Upper lobe of left lung (tissue), 4 donors: Measurements from ENCODE around the gene KLF6.

Experiments used
- CTCF ChIP-seq, 6 experiments: fragments of 450-650 bp in 4 of 6; fragments of 200-600 bp in 2 of 6; sonication (generic) in 2 of 6; IDR thresholded peaks; one replicate each; pipeline ENCODE4 v1.5.1; 2016 to 2019; ENCODE audit warnings: antibody characterized with exemption in 6 of 6
- EP300 ChIP-seq, 4 donors: sonication (generic); formaldehyde crosslinking; IDR thresholded peaks; one replicate each; pipeline ENCODE4 v1.5.1; 2017; ENCODE audit warnings: antibody characterized with exemption in 4 of 4, control low read depth in 2 of 4
- POLR2A ChIP-seq, 4 donors: fragments of 450-650 bp; IDR thresholded peaks; one replicate each; pipeline ENCODE4 v1.5.1; 2016 to 2017; ENCODE audit warnings: antibody characterized with exemption in 4 of 4, mild to moderate bottlenecking in 2 of 4
- POLR2AphosphoS5 ChIP-seq, 2 donors: sonication (generic); formaldehyde crosslinking; IDR thresholded peaks; one replicate each; pipeline ENCODE4 v1.5.1; 2017; ENCODE audit warnings: antibody characterized with exemption in 2 of 2

GRCh38 chr10:3761021-3761686 is 23.9 kb downstream of the KLF6 start:
- TF ChIP-seq POLR2AphosphoS5 (IDR thresholded peaks at IDR 0.05): no peak
- TF ChIP-seq POLR2A (IDR thresholded peaks at IDR 0.05): no peak
- no peak for TF ChIP-seq CTCF (IDR thresholded peaks at IDR 0.05)
- no peak for TF ChIP-seq EP300 (IDR thresholded peaks at IDR 0.05)
